ENCODE results near the gene RNU1-2.

- TF ChIP-seq CTCF (conservative IDR thresholded peaks at IDR 0.05; ENCODE audit: low read depth, low read length) = no peak
- TF ChIP-seq EZH2 (IDR thresholded peaks at IDR 0.05; ENCODE audit: borderline replicate concordance, low read depth, low read length, poor library complexity, severe bottlenecking) = no peak
Measured at GRCh38 chr1:16905110-16905867, 9.5 kb downstream of the RNU1-2 start.
